ENCODE measurements around the gene TP53I11.

DNA sequence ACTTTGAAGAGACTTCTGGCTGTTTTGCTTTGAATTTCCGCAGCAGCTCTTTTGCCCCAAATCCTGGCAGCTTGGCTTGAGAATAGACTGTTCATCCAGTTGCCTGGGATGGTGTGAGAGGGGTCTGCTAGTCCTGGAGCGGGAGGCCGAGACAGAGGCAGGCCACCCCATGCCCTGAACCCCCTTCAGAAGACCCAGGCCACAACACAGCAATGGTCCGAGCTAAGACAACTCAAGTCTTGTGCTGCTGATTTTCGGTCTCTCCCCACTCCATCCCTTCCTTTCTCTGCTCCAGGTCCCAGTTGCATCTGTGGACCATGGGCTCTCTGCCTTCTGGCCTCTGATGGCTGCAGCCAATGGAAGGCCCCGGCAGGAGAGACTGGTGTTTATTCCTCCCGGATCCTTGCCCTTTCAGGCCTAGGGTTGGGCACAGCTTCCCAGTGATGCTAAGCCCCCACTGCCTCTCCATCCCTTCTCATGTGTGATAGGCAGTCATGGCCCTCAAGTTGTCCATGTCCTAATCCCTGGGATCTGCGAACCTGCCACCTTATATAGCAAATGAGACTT, 31.9 kb upstream of the TP53I11 start:
- TF ChIP-seq, protein P1, sequence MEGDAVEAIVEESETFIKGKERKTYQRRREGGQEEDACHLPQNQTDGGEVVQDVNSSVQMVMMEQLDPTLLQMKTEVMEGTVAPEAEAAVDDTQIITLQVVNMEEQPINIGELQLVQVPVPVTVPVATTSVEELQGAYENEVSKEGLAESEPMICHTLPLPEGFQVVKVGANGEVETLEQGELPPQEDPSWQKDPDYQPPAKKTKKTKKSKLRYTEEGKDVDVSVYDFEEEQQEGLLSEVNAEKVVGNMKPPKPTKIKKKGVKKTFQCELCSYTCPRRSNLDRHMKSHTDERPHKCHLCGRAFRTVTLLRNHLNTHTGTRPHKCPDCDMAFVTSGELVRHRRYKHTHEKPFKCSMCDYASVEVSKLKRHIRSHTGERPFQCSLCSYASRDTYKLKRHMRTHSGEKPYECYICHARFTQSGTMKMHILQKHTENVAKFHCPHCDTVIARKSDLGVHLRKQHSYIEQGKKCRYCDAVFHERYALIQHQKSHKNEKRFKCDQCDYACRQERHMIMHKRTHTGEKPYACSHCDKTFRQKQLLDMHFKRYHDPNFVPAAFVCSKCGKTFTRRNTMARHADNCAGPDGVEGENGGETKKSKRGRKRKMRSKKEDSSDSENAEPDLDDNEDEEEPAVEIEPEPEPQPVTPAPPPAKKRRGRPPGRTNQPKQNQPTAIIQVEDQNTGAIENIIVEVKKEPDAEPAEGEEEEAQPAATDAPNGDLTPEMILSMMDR (conservative IDR thresholded peaks at IDR 0.05 in 1 of 2, IDR thresholded peaks at IDR 0.05 in 1 of 2; ENCODE audit: extremely low read depth in 1 of 2, insufficient read depth in 1 of 2, low read depth in 1 of 2, low read length in 2 of 2): no peak
- no peak for TF ChIP-seq EZH2 (IDR thresholded peaks at IDR 0.05; ENCODE audit: borderline replicate concordance, low read length)

All from mammary epithelial cell (primary cell).